Renal cortical epithelial cell (primary cell): ENCODE data around the gene EXD3. TPM values are rescaled to one million over a fixed set of nuclear protein-coding genes. Genes with fewer than 3 reads are reported as not detected.

Source experiments
- DNase-seq: peaks from one replicate; pipeline ENCODE4 v3.0.0-alpha.2; 2011; ENCODE audit warnings: low read depth
- total RNA-seq: library from RNA; depleted of rRNA; stranded (reverse); fragments of >200 nt; gene quantifications from 2 replicates; pipeline ENCODE4 v1.2.3, GENCODE V29; 2014

Gene EXD3
- total RNA-seq, 1 donor from 2014 or later: 12.2 TPM

DNA sequence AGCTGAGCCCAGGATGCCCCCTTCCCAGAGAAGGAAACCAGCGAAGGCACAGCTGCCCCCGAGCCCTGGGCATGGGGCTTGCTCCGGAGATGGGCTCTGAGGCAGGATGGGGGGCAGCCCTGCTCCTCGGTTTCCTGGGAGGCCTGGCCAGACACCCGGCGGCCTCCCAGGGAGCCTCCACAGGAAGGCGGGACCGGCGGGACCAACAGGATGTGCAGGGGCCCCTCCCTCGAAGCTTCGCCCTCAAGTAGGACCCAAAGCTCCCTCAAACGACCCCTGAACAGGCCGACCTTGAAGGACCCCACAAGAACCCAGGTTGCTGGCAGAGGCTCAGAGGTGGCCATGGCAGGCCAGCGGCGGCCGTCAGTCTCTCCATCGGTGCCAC lies 11.7 kb downstream of the EXD3 start:
- no peak for DNase-seq

- DNase-seq: no peak
These were observed 12.1 kb downstream of the EXD3 start for GRCh38 chr9:137410891-137411249.

DNA sequence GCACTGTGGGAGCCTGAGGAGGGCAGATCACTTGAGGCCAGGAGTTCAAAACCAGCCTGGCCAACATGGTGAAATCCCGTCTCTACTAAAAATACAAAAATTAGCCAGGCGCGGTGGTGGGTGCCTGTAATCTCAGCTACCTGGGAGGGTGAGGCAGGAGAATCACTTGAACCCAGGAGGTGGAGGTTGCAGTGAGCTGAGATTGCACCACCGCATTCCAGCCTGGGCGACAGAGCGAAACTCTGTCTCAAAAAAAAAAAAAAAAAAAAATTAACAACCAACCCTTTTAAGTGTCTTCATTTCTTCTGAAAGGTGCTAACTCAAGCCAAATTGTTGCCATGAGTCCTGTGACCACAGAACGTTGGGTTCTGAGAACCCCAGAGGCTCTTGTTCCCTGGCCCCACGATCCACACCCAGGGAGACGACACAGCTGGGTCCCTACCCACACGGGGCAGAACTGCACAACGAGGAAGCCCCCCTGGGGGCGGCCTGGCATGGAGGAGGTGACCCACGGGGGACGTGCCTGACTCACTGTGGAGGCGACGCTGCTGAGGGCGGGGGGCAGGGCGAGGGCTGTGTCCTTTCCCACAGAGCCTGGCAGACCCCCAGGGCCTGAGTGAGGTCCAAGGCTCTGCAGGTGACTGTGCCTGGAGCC lies 12.6 kb downstream of the EXD3 start:
- DNase-seq: peak; percentile 83

GRCh38 chr9:137409515-137409914 lies 13.4 kb downstream of the EXD3 start:
- DNase-seq: no peak

DNA sequence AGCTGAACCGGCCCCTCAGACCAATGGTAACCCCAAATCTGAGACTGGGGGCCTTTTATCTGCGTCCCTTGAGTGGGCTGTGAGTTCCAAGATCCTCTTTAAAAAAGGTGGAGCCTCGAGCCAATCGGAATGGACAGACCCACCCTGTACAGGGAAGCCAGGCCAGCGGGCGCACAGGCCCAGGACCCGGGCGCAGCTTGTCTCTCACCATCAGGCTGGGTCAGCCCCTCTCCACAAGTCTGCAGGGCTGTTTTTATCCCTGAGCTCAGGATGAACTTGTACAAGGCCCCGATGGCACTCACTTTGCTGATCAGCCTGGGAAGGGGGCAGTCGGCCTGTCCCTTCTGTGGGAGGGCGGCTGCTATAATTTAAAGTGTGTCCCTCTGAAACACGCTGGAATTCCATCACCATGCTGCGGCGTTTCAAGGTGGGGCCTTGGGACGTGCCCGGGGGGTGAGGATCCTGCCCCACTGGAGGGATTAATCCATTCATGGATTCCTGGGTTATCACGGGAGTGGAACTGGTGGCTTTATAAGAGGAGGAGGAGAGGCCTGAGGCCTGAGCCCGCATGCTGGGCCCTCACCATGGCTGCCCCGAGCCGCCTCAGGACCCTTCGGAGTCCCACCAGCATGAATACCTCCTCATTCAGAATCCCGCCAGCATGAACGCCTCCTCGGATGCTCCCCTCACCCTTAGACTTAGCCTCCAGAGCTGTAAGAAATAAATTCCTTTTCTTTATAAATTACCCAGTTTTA lies 14.1 kb downstream of the EXD3 start:
- no peak for DNase-seq

DNA sequence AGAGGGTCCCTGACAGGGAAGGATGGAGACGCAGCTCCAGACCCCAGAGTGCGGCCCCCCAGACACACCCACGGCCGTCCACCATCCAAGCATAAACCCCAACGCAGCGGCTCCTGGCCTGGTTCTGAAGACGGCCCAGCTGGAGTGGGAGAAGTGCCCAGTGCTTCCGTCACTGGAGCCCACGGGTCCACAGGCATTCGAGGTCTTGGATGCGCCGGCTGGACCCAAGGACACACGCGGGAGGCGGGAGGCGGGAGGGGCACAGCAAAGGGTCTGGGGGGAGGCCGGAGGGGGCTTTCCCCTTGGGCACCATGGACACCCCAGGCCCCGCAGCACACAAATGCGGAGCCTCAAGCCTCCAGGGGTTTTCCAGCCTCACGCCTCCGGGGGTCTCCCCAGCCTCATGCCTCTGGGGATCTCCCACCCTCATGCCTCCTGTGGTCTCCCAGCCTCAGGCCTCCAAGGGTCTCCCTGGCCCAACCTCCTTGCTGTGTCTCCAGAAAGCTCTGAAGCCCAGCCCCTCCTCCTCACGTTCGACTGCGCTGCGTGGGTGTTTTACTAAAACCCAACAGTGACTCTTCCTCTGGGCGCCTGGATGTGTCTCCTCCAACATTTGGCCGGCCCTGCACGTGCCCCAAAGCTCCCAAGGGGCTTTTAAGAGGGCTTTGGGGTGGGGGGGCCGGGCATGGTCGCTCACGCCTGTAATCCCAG lies 15.2 kb downstream of the EXD3 start:
- no peak for DNase-seq

DNA sequence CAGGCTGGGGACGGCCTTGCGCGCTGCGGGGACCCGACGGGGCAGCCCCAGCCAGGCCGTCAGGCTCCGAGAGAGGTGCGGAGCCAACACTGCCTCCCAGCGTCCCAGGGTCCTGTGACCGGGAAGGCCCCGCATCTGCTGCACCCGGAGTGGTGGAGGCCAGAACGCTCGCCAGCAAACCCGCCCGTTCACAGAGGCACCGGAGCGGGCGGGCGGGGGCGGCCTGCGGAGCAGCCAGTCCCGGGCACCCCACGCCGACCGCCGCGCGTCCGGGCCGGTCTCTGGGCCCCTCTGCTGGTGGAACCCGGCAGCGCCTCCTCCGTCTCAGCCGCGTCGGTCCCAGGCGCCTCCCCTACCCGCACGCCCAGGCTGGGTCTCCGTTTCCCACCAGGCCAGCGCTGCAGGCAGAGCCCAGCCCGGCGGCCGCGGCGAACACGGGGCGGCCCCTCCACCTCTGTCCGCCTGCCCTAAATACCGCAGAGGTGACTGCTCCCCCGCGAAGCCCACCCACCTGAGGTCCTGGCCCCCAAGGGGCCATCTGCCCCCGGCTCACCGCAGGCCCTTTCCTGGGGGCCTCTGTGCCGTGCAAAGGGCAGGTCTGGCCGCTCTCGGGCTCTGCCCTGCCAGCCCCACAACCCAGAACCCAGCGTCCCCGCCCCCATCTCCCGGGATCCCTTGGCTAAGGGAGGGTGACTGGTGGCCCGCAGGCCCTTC lies 15.9 kb downstream of the EXD3 start:
- no peak for DNase-seq

DNA sequence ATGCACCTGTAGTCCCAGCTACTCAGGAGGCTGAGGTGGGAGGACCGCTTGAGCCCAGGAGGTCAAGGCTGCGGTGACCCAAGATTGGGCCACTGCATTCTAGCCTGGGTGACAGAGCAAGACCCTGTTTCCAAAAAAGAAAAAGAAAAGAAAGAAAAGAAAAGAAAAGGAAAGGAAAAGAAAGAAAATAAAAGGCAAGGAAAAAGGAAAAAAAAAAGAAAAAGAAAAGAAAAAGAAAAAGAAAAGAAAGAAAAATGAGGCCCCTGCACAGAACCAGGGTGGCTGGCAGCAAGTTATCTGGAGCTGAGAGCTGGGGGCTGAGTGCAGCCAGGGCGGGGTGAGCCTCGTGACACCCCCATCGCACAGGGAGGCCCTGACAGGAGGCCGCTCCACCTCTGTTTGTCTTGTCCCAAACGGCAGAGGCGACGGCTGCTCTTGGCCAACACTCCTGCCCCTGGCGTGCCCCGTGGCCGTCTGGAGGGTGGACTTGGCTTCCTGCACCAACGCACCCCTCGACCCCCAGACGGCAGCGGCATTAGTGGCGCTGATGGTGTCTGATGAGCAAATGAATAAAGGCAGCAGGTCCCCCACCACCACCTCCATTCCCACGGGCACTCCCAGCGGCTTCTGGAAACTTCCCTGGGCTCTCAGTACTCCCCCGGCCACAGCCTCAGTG lies 16.7 kb downstream of the EXD3 start:
- DNase-seq: no peak

DNA sequence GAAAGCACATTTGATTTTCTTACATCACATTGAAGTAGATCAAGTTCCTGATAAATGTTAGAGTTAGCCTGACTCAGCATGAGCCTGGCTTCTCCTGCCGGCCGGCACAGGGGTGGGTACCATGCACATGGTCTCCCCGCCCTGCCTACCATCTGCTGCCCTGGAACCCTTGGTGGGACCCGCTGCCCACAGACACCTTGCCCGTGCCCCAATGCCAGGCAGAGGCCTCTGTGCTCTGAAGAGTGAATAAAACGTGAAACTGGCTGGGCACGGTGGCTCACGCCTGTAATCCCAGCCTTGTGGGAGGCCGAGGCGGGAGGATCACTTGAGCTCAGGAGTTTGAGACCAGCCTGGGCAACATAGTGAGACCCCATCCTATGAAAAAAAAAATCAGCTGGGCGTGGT lies 17.3 kb downstream of the EXD3 start:
- no peak for DNase-seq

DNA sequence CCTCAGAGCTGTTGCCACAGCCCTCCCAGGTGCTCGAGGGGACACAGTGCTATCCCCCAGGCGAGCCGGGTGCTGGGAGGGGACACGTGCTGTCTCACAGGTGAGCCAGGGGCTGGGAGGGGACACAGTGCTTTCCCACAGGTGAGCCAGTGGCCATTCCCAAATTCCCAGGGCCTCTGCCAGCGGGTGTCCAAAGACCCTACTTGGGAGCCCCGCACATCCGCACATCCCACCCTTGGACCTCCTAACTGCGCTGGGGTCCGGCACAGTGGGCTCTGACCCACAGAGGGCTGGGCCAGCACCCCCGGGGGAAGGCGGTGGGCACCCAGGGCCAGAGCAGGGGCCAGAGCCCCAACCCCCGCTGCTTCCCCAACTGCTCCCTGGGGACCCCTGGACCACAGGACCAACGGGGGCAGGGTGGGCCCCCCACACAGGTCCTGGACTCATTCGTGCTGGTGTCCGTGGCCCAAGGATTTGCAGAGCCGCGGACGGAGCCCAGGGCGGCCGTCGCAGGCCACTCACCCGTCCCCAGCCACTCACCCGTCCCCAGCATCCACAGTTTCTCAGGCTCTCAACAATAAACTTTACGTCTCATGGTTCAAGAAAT lies 17.9 kb downstream of the EXD3 start:
- no peak for DNase-seq

- no peak for DNase-seq
These were observed 19.7 kb downstream of the EXD3 start for GRCh38 chr9:137403269-137403668.

- DNase-seq: no peak
These were observed 20.2 kb downstream of the EXD3 start for GRCh38 chr9:137402746-137403145.

DNA sequence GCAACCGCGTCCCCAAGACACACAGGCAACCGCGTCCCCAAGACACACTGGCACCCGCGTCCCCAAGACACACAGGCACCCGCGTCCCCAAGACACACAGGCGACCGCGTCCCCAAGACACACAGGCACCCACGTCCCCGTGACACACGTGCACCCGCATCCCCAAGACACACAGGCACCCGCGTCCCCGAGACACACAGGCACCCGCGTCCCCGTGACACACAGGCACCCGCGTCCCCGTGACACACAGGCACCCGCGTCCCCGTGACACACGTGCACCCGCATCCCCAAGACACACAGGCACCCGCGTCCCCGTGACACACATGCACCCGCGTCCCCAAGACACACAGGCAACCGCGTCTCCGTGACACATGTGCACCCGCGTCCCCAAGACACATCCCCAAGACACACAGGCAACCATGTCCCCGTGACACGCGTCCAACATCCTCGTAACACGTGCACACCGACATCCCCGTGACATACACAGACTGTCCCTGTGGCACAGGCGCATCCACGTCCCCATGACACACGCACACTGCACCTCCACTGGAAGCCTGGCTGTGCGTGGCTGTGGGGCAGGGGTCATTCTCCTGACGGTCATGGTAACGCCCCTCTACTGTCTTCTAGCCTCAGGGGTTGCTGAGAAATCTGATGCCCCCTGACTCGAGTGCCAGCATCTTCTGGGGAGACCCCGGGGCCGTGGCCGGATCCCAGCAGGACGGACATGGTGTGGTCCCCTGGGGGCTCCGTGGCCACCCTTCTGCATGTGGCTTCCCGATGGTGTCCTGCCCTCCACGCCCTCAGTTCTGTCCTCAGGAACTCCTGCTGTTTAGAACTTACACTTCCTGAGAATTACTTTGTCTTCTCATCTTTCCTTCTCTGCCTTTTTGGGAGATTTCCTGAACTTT lies 24.1 kb downstream of the EXD3 start:
- no peak for DNase-seq

- DNase-seq: no peak
These were observed 25.1 kb downstream of the EXD3 start for GRCh38 chr9:137397675-137398423.

- DNase-seq: no peak
These were observed 26.2 kb downstream of the EXD3 start for GRCh38 chr9:137396634-137397367.

GRCh38 chr9:137396227-137396626 lies 26.7 kb downstream of the EXD3 start:
- DNase-seq: peak; percentile 49

DNA sequence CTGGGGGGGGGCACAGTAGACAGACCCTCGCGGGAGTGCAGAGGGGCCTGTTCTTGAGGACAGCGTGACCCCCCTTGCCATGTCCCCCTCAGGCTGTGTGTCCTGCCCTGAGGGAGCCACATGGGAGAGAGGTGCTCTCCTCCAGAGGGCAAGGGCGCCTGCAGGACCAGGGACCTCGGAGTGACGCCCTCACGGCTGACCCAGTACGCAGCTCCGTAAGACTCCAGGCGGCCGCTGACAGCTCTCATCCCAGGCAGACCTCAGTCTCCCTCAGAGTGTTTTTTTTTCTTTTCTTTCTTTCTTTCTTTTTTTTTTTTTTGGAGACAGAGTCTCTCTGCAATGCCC lies 27.3 kb downstream of the EXD3 start:
- no peak for DNase-seq

DNA sequence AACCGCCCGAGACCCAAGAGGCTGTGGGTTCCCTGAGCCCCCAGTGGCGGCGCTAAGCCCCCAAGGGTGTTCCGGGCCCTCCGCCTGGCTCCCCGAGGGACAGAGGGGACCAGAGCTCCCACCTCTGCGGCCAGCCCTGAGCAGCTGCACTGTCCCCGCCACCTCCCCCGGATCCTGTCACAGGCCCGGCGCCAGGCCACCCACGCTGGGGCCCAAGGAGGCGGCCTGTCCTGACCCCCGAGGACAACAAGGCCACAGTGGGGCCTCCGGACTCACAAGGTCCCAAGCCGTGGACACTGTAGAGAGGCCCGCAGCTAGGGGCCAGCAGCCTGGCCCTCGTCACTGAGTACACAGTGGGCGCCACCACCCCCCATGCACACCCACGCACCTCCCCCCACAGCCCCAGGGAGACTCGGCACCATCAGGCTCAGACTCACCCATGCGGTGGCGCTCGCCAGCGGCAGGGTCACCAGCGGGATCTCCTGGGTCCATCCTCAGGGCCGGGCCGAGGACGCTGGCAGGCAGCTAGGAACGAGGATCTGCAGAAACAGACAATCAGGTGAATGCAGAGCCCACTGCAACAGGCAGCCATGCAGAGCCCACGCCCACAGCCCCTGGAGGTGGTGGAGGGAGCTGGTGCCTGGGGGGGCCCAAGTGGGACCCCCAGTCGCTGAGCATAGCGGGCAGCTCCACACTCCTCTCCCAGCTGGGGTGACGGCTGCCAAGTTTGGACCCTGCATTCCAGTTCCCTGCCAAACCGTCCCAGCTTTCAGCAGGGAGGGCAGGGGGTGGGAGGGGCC lies 27.9 kb downstream of the EXD3 start:
- no peak for DNase-seq
